Adrenal gland (tissue), 5 donors: ENCODE measurements around the gene B3GNT2.

Source experiments
- POLR2A ChIP-seq, 2 donors: fragments of 450-650 bp; IDR thresholded peaks; one replicate each; pipeline ENCODE4 v1.6.1; 2017; ENCODE audit warnings: antibody characterized with exemption in 2 of 2, mild to moderate bottlenecking in 2 of 2, moderate library complexity in 1 of 2
- TF ChIP-seq, protein P1 (sequence below), 6 experiments: fragments of 450-650 bp in 4 of 6; fragments of 200-600 bp in 2 of 6; sonication (generic) in 1 of 6; IDR thresholded peaks; 1 replicate in 5 of 6; 2 replicates in 1 of 6; pipeline versions ENCODE4 v1.5.1 to v1.8.0; 2016 to 2021; ENCODE audit warnings: antibody characterized with exemption in 6 of 6, mild to moderate bottlenecking in 2 of 6, moderate library complexity in 1 of 6
- donor health status: DM: no; HTN: no; CAD: no.

DNA sequence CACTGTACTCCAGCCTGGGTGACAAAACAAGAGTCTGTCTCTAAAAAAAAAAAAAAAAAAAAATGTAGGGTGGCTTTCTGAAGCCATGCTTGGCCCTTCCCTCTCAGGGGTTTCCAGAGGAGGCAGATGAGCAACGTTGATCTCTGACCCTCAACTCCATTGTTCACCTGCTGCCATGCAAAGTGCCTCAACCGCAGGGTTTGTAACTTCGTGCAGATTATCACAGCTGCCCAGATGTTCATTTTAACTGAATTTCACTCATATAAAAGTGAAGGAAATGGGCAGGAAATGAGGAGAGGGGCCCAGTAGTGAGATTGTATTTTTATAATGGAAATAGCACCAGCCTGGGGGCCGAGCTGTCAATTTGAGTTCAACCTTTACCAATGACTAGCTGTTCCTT lies 14.9 kb upstream of the B3GNT2 start:
- TF ChIP-seq, protein P1, sequence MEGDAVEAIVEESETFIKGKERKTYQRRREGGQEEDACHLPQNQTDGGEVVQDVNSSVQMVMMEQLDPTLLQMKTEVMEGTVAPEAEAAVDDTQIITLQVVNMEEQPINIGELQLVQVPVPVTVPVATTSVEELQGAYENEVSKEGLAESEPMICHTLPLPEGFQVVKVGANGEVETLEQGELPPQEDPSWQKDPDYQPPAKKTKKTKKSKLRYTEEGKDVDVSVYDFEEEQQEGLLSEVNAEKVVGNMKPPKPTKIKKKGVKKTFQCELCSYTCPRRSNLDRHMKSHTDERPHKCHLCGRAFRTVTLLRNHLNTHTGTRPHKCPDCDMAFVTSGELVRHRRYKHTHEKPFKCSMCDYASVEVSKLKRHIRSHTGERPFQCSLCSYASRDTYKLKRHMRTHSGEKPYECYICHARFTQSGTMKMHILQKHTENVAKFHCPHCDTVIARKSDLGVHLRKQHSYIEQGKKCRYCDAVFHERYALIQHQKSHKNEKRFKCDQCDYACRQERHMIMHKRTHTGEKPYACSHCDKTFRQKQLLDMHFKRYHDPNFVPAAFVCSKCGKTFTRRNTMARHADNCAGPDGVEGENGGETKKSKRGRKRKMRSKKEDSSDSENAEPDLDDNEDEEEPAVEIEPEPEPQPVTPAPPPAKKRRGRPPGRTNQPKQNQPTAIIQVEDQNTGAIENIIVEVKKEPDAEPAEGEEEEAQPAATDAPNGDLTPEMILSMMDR (IDR thresholded peaks at IDR 0.05) = no peak
- TF ChIP-seq POLR2A (IDR thresholded peaks at IDR 0.05) = no peak
